ENCODE results near the gene MED10.
A peak's percentile ranks its signal among the peaks of the same experiment; 100 is the strongest.

MED10 gene

GRCh38 chr5:6356578-6357164, 21.7 kb downstream of the MED10 start:
- Histone ChIP-seq H3K27me3 (replicated peaks; ENCODE audit: control insufficient read depth, insufficient read depth, low read length) (peaks cover 9% of the 10 kb centered on the region), H3K9me3 (ENCODE audit: control insufficient read depth, low read length) (no peaks in the 10 kb centered on the region), H3K9ac (ENCODE audit: low read length) (no peak overlapping the region), H3K4me3 (ENCODE audit: low read length) (no peak overlapping the region), H3K4me1 (ENCODE audit: control insufficient read depth, insufficient read depth, low read length) (peaks cover 3% of the 10 kb centered on the region), H3K36me3 (ENCODE audit: control insufficient read depth, insufficient read depth, low read length, severe bottlenecking) (no peaks in the 10 kb centered on the region)
- no peak for DNase-seq (ENCODE audit: low read depth)

GRCh38 chr5:6355294-6355693, 23.1 kb downstream of the MED10 start:
- Histone ChIP-seq H3K27me3 (replicated peaks; ENCODE audit: control insufficient read depth, insufficient read depth, low read length) (peaks cover 13% of the 10 kb centered on the region), H3K9ac (ENCODE audit: low read length) (no peak overlapping the region), H3K36me3 (ENCODE audit: control insufficient read depth, insufficient read depth, low read length, severe bottlenecking) (no peaks in the 10 kb centered on the region), H3K9me3 (ENCODE audit: control insufficient read depth, low read length) (no peaks in the 10 kb centered on the region), H3K4me3 (ENCODE audit: low read length) (no peak overlapping the region), H3K4me1 (ENCODE audit: control insufficient read depth, insufficient read depth, low read length) (peaks cover 3% of the 10 kb centered on the region)
- no peak for DNase-seq (ENCODE audit: low read depth)

- H3K4me1 ChIP-seq (ENCODE audit: control insufficient read depth, insufficient read depth, low read length) = peaks cover 2% of the 10 kb centered on the region
- H3K9me3 ChIP-seq (ENCODE audit: control insufficient read depth, low read length) = no peaks in the 10 kb centered on the region
- DNase-seq (ENCODE audit: low read depth) = no peak
- no peaks in the 10 kb centered on the region for H3K36me3 ChIP-seq (ENCODE audit: control insufficient read depth, insufficient read depth, low read length, severe bottlenecking)
- peaks cover 13% of the 10 kb centered on the region for H3K27me3 ChIP-seq (replicated peaks; ENCODE audit: control insufficient read depth, insufficient read depth, low read length)
- no peak overlapping the region for H3K9ac ChIP-seq (ENCODE audit: low read length)
- H3K4me3 ChIP-seq (ENCODE audit: low read length) = no peak overlapping the region
Observed at GRCh38 chr5:6354848-6355247, 23.5 kb downstream of the MED10 start.

GRCh38 chr5:6353602-6354302, 24.6 kb downstream of the MED10 start:
- no peak for DNase-seq (ENCODE audit: low read depth)
- no peaks in the 10 kb centered on the region for H3K4me1 ChIP-seq (ENCODE audit: control insufficient read depth, insufficient read depth, low read length)
- H3K9ac ChIP-seq (ENCODE audit: low read length) = no peak overlapping the region

GRCh38 chr5:6350277-6351090, 27.9 kb downstream of the MED10 start:
- Histone ChIP-seq H3K36me3 (ENCODE audit: control insufficient read depth, insufficient read depth, low read length, severe bottlenecking) (no peaks in the 10 kb centered on the region), H3K9me3 (ENCODE audit: control insufficient read depth, low read length) (no peaks in the 10 kb centered on the region), H3K4me1 (ENCODE audit: control insufficient read depth, insufficient read depth, low read length) (no peaks in the 10 kb centered on the region), H3K27me3 (replicated peaks; ENCODE audit: control insufficient read depth, insufficient read depth, low read length) (peaks cover 13% of the 10 kb centered on the region), H3K9ac (ENCODE audit: low read length) (no peak overlapping the region), H3K4me3 (ENCODE audit: low read length) (no peak overlapping the region)
- peak; percentile 0 for DNase-seq (ENCODE audit: low read depth)

More at GRCh38 chr5:6353602-6354302, 24.6 kb downstream of the MED10 start:
- Histone ChIP-seq H3K9me3 (ENCODE audit: control insufficient read depth, low read length) (no peaks in the 10 kb centered on the region), H3K36me3 (ENCODE audit: control insufficient read depth, insufficient read depth, low read length, severe bottlenecking) (no peaks in the 10 kb centered on the region), H3K27me3 (replicated peaks; ENCODE audit: control insufficient read depth, insufficient read depth, low read length) (peaks cover 13% of the 10 kb centered on the region), H3K4me3 (ENCODE audit: low read length) (no peak overlapping the region)

- H3K4me1 ChIP-seq (ENCODE audit: control insufficient read depth, insufficient read depth, low read length) = no peaks in the 10 kb centered on the region
- H3K9me3 ChIP-seq (ENCODE audit: control insufficient read depth, low read length) = no peaks in the 10 kb centered on the region
- no peak overlapping the region for H3K9ac ChIP-seq (ENCODE audit: low read length)
- H3K27me3 ChIP-seq (replicated peaks; ENCODE audit: control insufficient read depth, insufficient read depth, low read length) = peaks cover 8% of the 10 kb centered on the region
- no peak for DNase-seq (ENCODE audit: low read depth)
- no peaks in the 10 kb centered on the region for H3K36me3 ChIP-seq (ENCODE audit: control insufficient read depth, insufficient read depth, low read length, severe bottlenecking)
- H3K4me3 ChIP-seq (ENCODE audit: low read length) = no peak overlapping the region
Observed at GRCh38 chr5:6349387-6349786, 29.0 kb downstream of the MED10 start.

- H3K36me3 ChIP-seq (ENCODE audit: control insufficient read depth, insufficient read depth, low read length, severe bottlenecking) = no peaks in the 10 kb centered on the region
- no peak overlapping the region for H3K9ac ChIP-seq (ENCODE audit: low read length)
- H3K4me3 ChIP-seq (ENCODE audit: low read length) = no peak overlapping the region
- no peaks in the 10 kb centered on the region for H3K9me3 ChIP-seq (ENCODE audit: control insufficient read depth, low read length)
- no peaks in the 10 kb centered on the region for H3K4me1 ChIP-seq (ENCODE audit: control insufficient read depth, insufficient read depth, low read length)
- H3K27me3 ChIP-seq (replicated peaks; ENCODE audit: control insufficient read depth, insufficient read depth, low read length) = peaks cover 8% of the 10 kb centered on the region
- DNase-seq (ENCODE audit: low read depth) = no peak
Observed at GRCh38 chr5:6348476-6349000, 29.8 kb downstream of the MED10 start.

- no peaks in the 10 kb centered on the region for H3K9me3 ChIP-seq (ENCODE audit: control insufficient read depth, low read length)
- no peak overlapping the region for H3K4me3 ChIP-seq (ENCODE audit: low read length)
- H3K27me3 ChIP-seq (replicated peaks; ENCODE audit: control insufficient read depth, insufficient read depth, low read length) = peaks cover 8% of the 10 kb centered on the region
- H3K4me1 ChIP-seq (ENCODE audit: control insufficient read depth, insufficient read depth, low read length) = no peaks in the 10 kb centered on the region
- no peak overlapping the region for H3K9ac ChIP-seq (ENCODE audit: low read length)
- H3K36me3 ChIP-seq (ENCODE audit: control insufficient read depth, insufficient read depth, low read length, severe bottlenecking) = no peaks in the 10 kb centered on the region
- DNase-seq (ENCODE audit: low read depth) = no peak
Observed at GRCh38 chr5:6347673-6348072, 30.7 kb downstream of the MED10 start.

- no peak for DNase-seq (ENCODE audit: low read depth)
- H3K4me3 ChIP-seq (ENCODE audit: low read length) = no peak overlapping the region
- no peaks in the 10 kb centered on the region for H3K9me3 ChIP-seq (ENCODE audit: control insufficient read depth, low read length)
- H3K36me3 ChIP-seq (ENCODE audit: control insufficient read depth, insufficient read depth, low read length, severe bottlenecking) = no peaks in the 10 kb centered on the region
- H3K4me1 ChIP-seq (ENCODE audit: control insufficient read depth, insufficient read depth, low read length) = no peaks in the 10 kb centered on the region
- H3K9ac ChIP-seq (ENCODE audit: low read length) = no peak overlapping the region
- H3K27me3 ChIP-seq (replicated peaks; ENCODE audit: control insufficient read depth, insufficient read depth, low read length) = peaks cover 7% of the 10 kb centered on the region
Observed at GRCh38 chr5:6347165-6347564, 31.2 kb downstream of the MED10 start.

GRCh38 chr5:6344593-6344989, 33.8 kb downstream of the MED10 start:
- Histone ChIP-seq H3K4me3 (ENCODE audit: low read length) (no peak overlapping the region), H3K27me3 (replicated peaks; ENCODE audit: control insufficient read depth, insufficient read depth, low read length) (no peaks in the 10 kb centered on the region), H3K9me3 (ENCODE audit: control insufficient read depth, low read length) (no peaks in the 10 kb centered on the region), H3K9ac (ENCODE audit: low read length) (no peak overlapping the region), H3K4me1 (ENCODE audit: control insufficient read depth, insufficient read depth, low read length) (no peaks in the 10 kb centered on the region), H3K36me3 (ENCODE audit: control insufficient read depth, insufficient read depth, low read length, severe bottlenecking) (no peaks in the 10 kb centered on the region)
- DNase-seq (ENCODE audit: low read depth) = no peak

GRCh38 chr5:6343951-6344592, 34.3 kb downstream of the MED10 start:
- Histone ChIP-seq H3K4me3 (ENCODE audit: low read length) (no peak overlapping the region), H3K9ac (ENCODE audit: low read length) (no peak overlapping the region), H3K36me3 (ENCODE audit: control insufficient read depth, insufficient read depth, low read length, severe bottlenecking) (no peaks in the 10 kb centered on the region), H3K9me3 (ENCODE audit: control insufficient read depth, low read length) (no peaks in the 10 kb centered on the region), H3K4me1 (ENCODE audit: control insufficient read depth, insufficient read depth, low read length) (no peaks in the 10 kb centered on the region), H3K27me3 (replicated peaks; ENCODE audit: control insufficient read depth, insufficient read depth, low read length) (no peaks in the 10 kb centered on the region)
- DNase-seq (ENCODE audit: low read depth) = no peak

Data from adipocyte (in vitro differentiated cells).